Amniotic epithelial cell (primary cell): ENCODE data around the gene ZBTB46.
A peak's percentile ranks its signal among the peaks of the same experiment; 100 is the strongest.

Source experiments
- DNase-seq: peaks from one replicate; pipeline ENCODE4 v3.0.0-alpha.2; 2010; ENCODE audit warnings: low read depth

ZBTB46 gene

GRCh38 chr20:63705232-63706026 is 125.6 kb downstream of the ZBTB46 start:
- DNase-seq, result no peak

- DNase-seq, result no peak
These were observed 126.3 kb downstream of the ZBTB46 start for GRCh38 chr20:63704749-63705117.

GRCh38 chr20:63703976-63704748 is 126.9 kb downstream of the ZBTB46 start:
- DNase-seq, result no peak

GRCh38 chr20:63703471-63703975 is 127.5 kb downstream of the ZBTB46 start:
- no peak for DNase-seq

- DNase-seq, result no peak
These were observed 128.2 kb downstream of the ZBTB46 start for GRCh38 chr20:63702751-63703470.

- no peak for DNase-seq
These were observed 128.9 kb downstream of the ZBTB46 start for GRCh38 chr20:63702036-63702665.

GRCh38 chr20:63701329-63702035 is 129.6 kb downstream of the ZBTB46 start:
- DNase-seq, result no peak

GRCh38 chr20:63701051-63701328 is 130.1 kb downstream of the ZBTB46 start:
- DNase-seq, result no peak

GRCh38 chr20:63700199-63701050 is 130.6 kb downstream of the ZBTB46 start:
- DNase-seq, result no peak

- no peak for DNase-seq
These were observed 131.4 kb downstream of the ZBTB46 start for GRCh38 chr20:63699466-63700198.

GRCh38 chr20:63698739-63699465 is 132.2 kb downstream of the ZBTB46 start:
- DNase-seq, result peak; percentile 83

GRCh38 chr20:63697868-63698545 is 133.1 kb downstream of the ZBTB46 start:
- no peak for DNase-seq

- no peak for DNase-seq
These were observed 133.7 kb downstream of the ZBTB46 start for GRCh38 chr20:63697357-63697867.

GRCh38 chr20:63696628-63697356 is 134.3 kb downstream of the ZBTB46 start, which contains the start of gene TNFRSF6B:
Gene TNFRSF6B (plus strand): TSS chr20:63696652. CDS start chr20:63696768, 116 bp downstream.
- no peak for DNase-seq

GRCh38 chr20:63696306-63696627 is 134.8 kb downstream of the ZBTB46 start:
- peak; percentile 46 for DNase-seq

GRCh38 chr20:63695424-63696305 is 135.4 kb downstream of the ZBTB46 start:
- no peak for DNase-seq
